Measurements from ENCODE around the gene PTDSS2. TPM values are rescaled to one million over a fixed set of nuclear protein-coding genes. Genes with fewer than 3 reads are reported as not detected.
A peak's percentile ranks its signal among the peaks of the same experiment; 100 is the strongest.
"Not testable (repeated sequence)": the region's sequence is repeated elsewhere in the genome, so short reads cannot be mapped to it uniquely, and the experiment has no call there.

The PTDSS2 gene
- total and polyA plus RNA-seq, 2 donors from 2014 or later = 28.5 to 37.7 TPM

- H3K36me3 ChIP-seq (ENCODE audit: control insufficient read depth in 2 of 3, insufficient read depth in 3 of 3, low read length in 3 of 3) = no peaks in the 10 kb centered on the region
- intact Hi-C loops (cut with DNase I) = no loop called here
- no peaks in the 10 kb centered on the region for H3K4me1 ChIP-seq (ENCODE audit: control insufficient read depth in 2 of 3, insufficient read depth in 2 of 3, low read depth in 1 of 3, low read length in 3 of 3)
- FAIRE-seq (no peak), DNase-seq (no peak)
- no peak for TF ChIP-seq CTCF (IDR thresholded peaks at IDR 0.05; ENCODE audit: borderline replicate concordance, extremely low read depth, insufficient read depth)
- H3K27ac ChIP-seq (ENCODE audit: low read depth in 2 of 2, low read length in 2 of 2) = no peak overlapping the region
- no peaks in the 10 kb centered on the region for H3K27me3 ChIP-seq (ENCODE audit: control insufficient read depth, insufficient read depth, low read length)
- H3K4me3 ChIP-seq (ENCODE audit: low read length in 3 of 3) = no peak overlapping the region
- no peaks in the 10 kb centered on the region for H3K9me3 ChIP-seq (ENCODE audit: control insufficient read depth in 2 of 3, insufficient read depth in 1 of 3, low read length in 3 of 3)
- H3K9ac ChIP-seq (ENCODE audit: low read length in 3 of 3) = no peak overlapping the region
Observed at GRCh38 chr11:432501-433100, 17.5 kb upstream of the PTDSS2 start.

- DNase-seq = no peak
- Histone ChIP-seq H3K9me3 (ENCODE audit: control insufficient read depth in 2 of 3, insufficient read depth in 1 of 3, low read length in 3 of 3) (no peaks in the 10 kb centered on the region), H3K27me3 (ENCODE audit: control insufficient read depth, insufficient read depth, low read length) (no peaks in the 10 kb centered on the region), H3K36me3 (ENCODE audit: control insufficient read depth in 2 of 3, insufficient read depth in 3 of 3, low read length in 3 of 3) (no peaks in the 10 kb centered on the region), H3K4me3 (ENCODE audit: low read length in 3 of 3) (no peak overlapping the region), H3K27ac (ENCODE audit: low read depth in 2 of 2, low read length in 2 of 2) (no peak overlapping the region), H3K9ac (ENCODE audit: low read length in 3 of 3) (no peak overlapping the region), H3K4me1 (ENCODE audit: control insufficient read depth in 2 of 3, insufficient read depth in 2 of 3, low read depth in 1 of 3, low read length in 3 of 3) (no peaks in the 10 kb centered on the region)
- FAIRE-seq = no peak
- no peak for TF ChIP-seq CTCF (IDR thresholded peaks at IDR 0.05; ENCODE audit: borderline replicate concordance, extremely low read depth, insufficient read depth)
- intact Hi-C loops (cut with DNase I) = no loop called here
Observed at GRCh38 chr11:433111-433510, 17.0 kb upstream of the PTDSS2 start.

- FAIRE-seq = no peak
- intact Hi-C loops (cut with DNase I) = no loop called here
- no peak for TF ChIP-seq CTCF (IDR thresholded peaks at IDR 0.05; ENCODE audit: borderline replicate concordance, extremely low read depth, insufficient read depth)
Observed at GRCh38 chr11:433641-434040, 16.4 kb upstream of the PTDSS2 start.

GRCh38 chr11:434496-434895 is 15.6 kb upstream of the PTDSS2 start:
- intact Hi-C loops (cut with DNase I) = no loop called here
- H3K9ac ChIP-seq (ENCODE audit: low read length in 3 of 3) = no peak overlapping the region
- FAIRE-seq (no peak), DNase-seq (peak in 1 of 5 donors; percentile 54)
- H3K27me3 ChIP-seq (ENCODE audit: control insufficient read depth, insufficient read depth, low read length) = no peaks in the 10 kb centered on the region
- H3K4me1 ChIP-seq (ENCODE audit: control insufficient read depth in 2 of 3, insufficient read depth in 2 of 3, low read depth in 1 of 3, low read length in 3 of 3) = no peaks in the 10 kb centered on the region
- H3K27ac ChIP-seq (ENCODE audit: low read depth in 2 of 2, low read length in 2 of 2) = no peak overlapping the region
- no peak for TF ChIP-seq CTCF (IDR thresholded peaks at IDR 0.05; ENCODE audit: borderline replicate concordance, extremely low read depth, insufficient read depth)
- H3K9me3 ChIP-seq (ENCODE audit: control insufficient read depth in 2 of 3, insufficient read depth in 1 of 3, low read length in 3 of 3) = no peaks in the 10 kb centered on the region
- H3K36me3 ChIP-seq (ENCODE audit: control insufficient read depth in 2 of 3, insufficient read depth in 3 of 3, low read length in 3 of 3) = no peaks in the 10 kb centered on the region
- no peak overlapping the region for H3K4me3 ChIP-seq (ENCODE audit: low read length in 3 of 3)

More at GRCh38 chr11:433641-434040, 16.4 kb upstream of the PTDSS2 start:
- Histone ChIP-seq H3K27ac (ENCODE audit: low read depth in 2 of 2, low read length in 2 of 2) (no peak overlapping the region), H3K9ac (ENCODE audit: low read length in 3 of 3) (no peak overlapping the region), H3K9me3 (ENCODE audit: control insufficient read depth in 2 of 3, insufficient read depth in 1 of 3, low read length in 3 of 3) (no peaks in the 10 kb centered on the region), H3K27me3 (ENCODE audit: control insufficient read depth, insufficient read depth, low read length) (no peaks in the 10 kb centered on the region), H3K36me3 (ENCODE audit: control insufficient read depth in 2 of 3, insufficient read depth in 3 of 3, low read length in 3 of 3) (no peaks in the 10 kb centered on the region), H3K4me3 (ENCODE audit: low read length in 3 of 3) (no peak overlapping the region), H3K4me1 (ENCODE audit: control insufficient read depth in 2 of 3, insufficient read depth in 2 of 3, low read depth in 1 of 3, low read length in 3 of 3) (no peaks in the 10 kb centered on the region)
- DNase-seq = peak in 1 of 5 donors; percentile 70

- H3K4me1 ChIP-seq (ENCODE audit: control insufficient read depth in 2 of 3, insufficient read depth in 2 of 3, low read depth in 1 of 3, low read length in 3 of 3); H3K9me3 ChIP-seq (ENCODE audit: control insufficient read depth in 2 of 3, insufficient read depth in 1 of 3, low read length in 3 of 3); H3K27ac ChIP-seq (ENCODE audit: low read depth in 2 of 2, low read length in 2 of 2); H3K9ac ChIP-seq (ENCODE audit: low read length in 3 of 3); H3K36me3 ChIP-seq (ENCODE audit: control insufficient read depth in 2 of 3, insufficient read depth in 3 of 3, low read length in 3 of 3); DNase-seq; FAIRE-seq; H3K27me3 ChIP-seq (ENCODE audit: control insufficient read depth, insufficient read depth, low read length); intact Hi-C loops (cut with DNase I); H3K4me3 ChIP-seq (ENCODE audit: low read length in 3 of 3): not testable (repeated sequence)
Observed at GRCh38 chr11:434999-435740, 14.9 kb upstream of the PTDSS2 start.
